Pericardium fibroblast (primary cell): ENCODE measurements around the gene OR2A7. TPM values are rescaled to one million over a fixed set of nuclear protein-coding genes. Genes with fewer than 3 reads are reported as not detected.

ENCODE experiments used
- total RNA-seq: library from RNA; depleted of rRNA; stranded (reverse); fragments of >200 nt; gene quantifications from 2 replicates; pipeline ENCODE4 v1.2.3, GENCODE V29; 2015

Gene OR2A7, protein sequence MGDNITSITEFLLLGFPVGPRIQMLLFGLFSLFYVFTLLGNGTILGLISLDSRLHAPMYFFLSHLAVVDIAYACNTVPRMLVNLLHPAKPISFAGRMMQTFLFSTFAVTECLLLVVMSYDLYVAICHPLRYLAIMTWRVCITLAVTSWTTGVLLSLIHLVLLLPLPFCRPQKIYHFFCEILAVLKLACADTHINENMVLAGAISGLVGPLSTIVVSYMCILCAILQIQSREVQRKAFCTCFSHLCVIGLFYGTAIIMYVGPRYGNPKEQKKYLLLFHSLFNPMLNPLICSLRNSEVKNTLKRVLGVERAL
- total RNA-seq, result 0.17 TPM in 1 of 2 replicates, not detected in the other

DNA sequence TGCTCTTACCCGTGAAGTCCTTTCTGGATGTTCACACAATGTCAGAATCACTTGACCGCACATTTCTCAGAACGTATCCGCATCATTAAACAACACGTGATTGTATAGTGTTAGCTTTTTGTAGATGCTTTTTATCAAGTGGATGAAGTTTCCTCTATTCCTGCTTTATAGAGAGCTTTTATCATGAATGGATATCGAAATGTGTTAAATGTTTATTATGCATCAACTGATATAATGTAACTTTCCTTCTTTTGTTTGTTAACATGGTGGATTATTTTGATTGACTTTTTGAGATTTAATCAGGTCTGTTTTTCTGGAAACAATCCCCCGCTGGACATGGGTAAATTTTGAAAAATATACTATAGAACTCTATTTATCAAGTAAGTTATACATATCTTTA is at the start of gene OR2A7:
OR2A7 (minus strand) TSS at position 101 of the 400 bp plus-strand sequence. CDS start 5,164 bp downstream, outside the sequence.

DNA sequence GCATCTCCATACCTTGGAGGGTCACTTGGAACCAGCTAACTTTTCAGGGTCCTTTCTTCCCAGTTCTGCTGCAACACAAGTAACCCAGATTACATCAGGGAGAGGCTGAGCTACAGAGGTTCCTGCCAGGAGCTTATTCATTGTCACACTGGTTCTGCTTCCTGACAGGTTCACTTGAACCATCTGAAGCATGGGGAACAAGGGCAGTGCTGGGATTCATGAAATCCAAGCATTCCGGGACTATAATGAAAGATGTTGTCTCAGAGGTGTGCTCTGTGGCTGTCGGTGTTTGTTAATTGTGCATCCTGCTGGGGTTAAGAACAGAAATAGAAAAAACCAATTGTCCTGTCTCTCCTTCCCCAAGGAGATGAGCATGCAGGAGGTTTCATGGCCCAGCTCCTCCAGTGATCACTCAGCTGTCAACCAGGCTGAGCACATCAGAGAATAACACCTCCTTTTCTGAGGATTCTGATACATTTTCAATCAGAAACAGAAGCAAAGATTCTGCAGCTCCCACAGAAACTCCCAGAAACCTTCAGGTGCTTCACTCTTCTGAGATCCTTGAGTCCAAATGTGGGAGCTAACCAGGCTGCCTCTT is 47.4 kb upstream of the OR2A7 start, which contains the start of gene OR2A1:
OR2A1 (plus strand) TSS at position 548 of the 598 bp plus-strand sequence. CDS start 5,706 bp downstream, outside the sequence.

DNA sequence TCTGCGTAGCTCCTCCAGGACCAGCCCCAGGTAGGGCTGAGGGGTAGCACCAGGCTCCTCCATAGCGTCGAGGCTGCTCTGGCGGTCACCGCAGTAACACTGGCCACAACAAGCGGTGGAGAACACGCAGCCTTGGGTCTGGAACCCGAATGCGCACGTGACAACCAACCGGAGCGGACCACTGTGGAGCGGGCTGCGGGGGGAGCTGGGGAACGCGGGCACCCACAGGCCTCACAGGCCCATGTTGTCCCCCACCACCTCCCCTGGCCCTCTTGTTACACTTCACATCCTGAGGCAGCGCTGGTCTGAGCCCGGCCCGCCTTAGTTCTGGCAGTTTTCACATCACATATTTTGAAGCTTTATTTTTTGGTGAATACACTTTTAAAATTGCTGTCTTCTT is 4.6 kb upstream of the OR2A7 start, which contains the start of gene CTAGE8:
CTAGE8 (minus strand) TSS at position 101 of the 400 bp plus-strand sequence; CDS start at position 63, 38 bp downstream.

DNA sequence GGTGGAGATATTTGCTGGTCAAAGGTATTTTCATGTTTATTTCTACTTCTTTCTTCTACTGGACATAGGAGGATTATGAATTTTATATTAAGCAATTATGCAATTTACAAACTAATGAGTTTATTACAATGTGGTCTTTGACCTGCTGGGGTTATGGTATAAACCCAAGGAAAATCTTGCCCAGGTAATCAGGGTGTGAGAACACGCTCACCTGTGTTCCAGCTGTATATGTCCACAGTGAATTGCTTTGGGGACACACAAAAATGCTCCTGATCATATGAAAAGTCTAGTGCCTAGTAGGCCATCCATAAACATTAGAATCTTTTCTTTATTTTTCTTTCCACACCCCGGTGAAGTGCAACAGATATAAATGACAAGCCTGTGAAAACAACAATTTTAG is 25.2 kb downstream of the OR2A7 start, which contains the start of gene OR2A42:
OR2A42 (minus strand) TSS at position 241 of the 400 bp plus-strand sequence. CDS start 6,762 bp downstream, outside the sequence.

Other genes with a start within 250 kb of the OR2A7 start
- gene OR2A5, start 215.8 kb downstream of the OR2A7 start, total RNA-seq, result not detected in 2 replicates
- gene OR2A25, start 195.0 kb downstream of the OR2A7 start, total RNA-seq, result not detected in 2 replicates
- gene OR2A12, start 178.5 kb downstream of the OR2A7 start, total RNA-seq, result not detected in 2 replicates
- gene OR2A2, start 155.2 kb downstream of the OR2A7 start, total RNA-seq, result not detected in 2 replicates
- gene OR2A14, start 141.6 kb downstream of the OR2A7 start, total RNA-seq, result not detected in 2 replicates
- gene CTAGE4, start 81.3 kb downstream of the OR2A7 start, total RNA-seq, result 0.09 and 0.82 TPM in 2 replicates
- 0.60 and 4.4 TPM in 2 replicates for gene ARHGEF35, start 69.0 kb downstream of the OR2A7 start, total RNA-seq
- gene OR2A42, start 25.2 kb downstream of the OR2A7 start, total RNA-seq, result not detected in 2 replicates
- under 0.01 and 0.26 TPM in 2 replicates for gene CTAGE8, start 4.5 kb upstream of the OR2A7 start, total RNA-seq
- not detected in 2 replicates for gene OR2A1, start 47.6 kb upstream of the OR2A7 start, total RNA-seq
- gene ARHGEF5, start 90.6 kb upstream of the OR2A7 start, total RNA-seq, result 5.1 and 8.3 TPM in 2 replicates
- gene NOBOX, start 138.9 kb upstream of the OR2A7 start, total RNA-seq, result not detected in 2 replicates